CD14-positive monocyte (primary cell): ENCODE results near the gene SUSD1. TPM values are rescaled to one million over a fixed set of nuclear protein-coding genes. Genes with fewer than 3 reads are reported as not detected.

Experiments
- DNase-seq, 3 donors: peaks; one replicate each; pipeline ENCODE4 v3.0.0-alpha.2; 2011 to 2022
- H2AFZ ChIP-seq: 2 replicates; pipeline ENCODE4 v1.6.0; 2012; ENCODE audit warnings: mild to moderate bottlenecking, low read depth, low read length, inconsistent platforms; ENCODE audit not compliant: insufficient read depth, poor library complexity, severe bottlenecking
- H3K27ac ChIP-seq, 2 donors: 1 replicate in 1 of 2; 2 replicates in 1 of 2; pipeline ENCODE4 v1.5.1; 2012 to 2013; ENCODE audit warnings: low read length in 2 of 2, control low read depth in 1 of 2, inconsistent platforms in 1 of 2, low read depth in 1 of 2, mild to moderate bottlenecking in 1 of 2
- H3K27me3 ChIP-seq, 2 donors: one replicate each; pipeline versions ENCODE4 v1.6.0 to v1.6.1; 2011 to 2013; ENCODE audit warnings: low read length in 2 of 2; ENCODE audit not compliant: control insufficient read depth in 2 of 2, insufficient read depth in 2 of 2
- H3K36me3 ChIP-seq, 2 donors: replicated peaks in 1 of 2; 1 replicate in 1 of 2; 2 replicates in 1 of 2; pipeline versions ENCODE4 v1.5.1 to v1.6.1; 2012 to 2013; ENCODE audit warnings: low read length in 2 of 2, control low read depth in 1 of 2, inconsistent platforms in 1 of 2, mild to moderate bottlenecking in 1 of 2; ENCODE audit not compliant: insufficient read depth in 2 of 2, control insufficient read depth in 1 of 2
- H3K4me1 ChIP-seq, 2 donors: 1 replicate in 1 of 2; 2 replicates in 1 of 2; pipeline versions ENCODE4 v1.5.1 to v1.6.1; 2012 to 2013; ENCODE audit warnings: low read length in 2 of 2, control low read depth in 1 of 2, inconsistent platforms in 1 of 2, mild to moderate bottlenecking in 1 of 2, moderate library complexity in 1 of 2; ENCODE audit not compliant: insufficient read depth in 2 of 2, control insufficient read depth in 1 of 2
- H3K4me2 ChIP-seq: replicated peaks from 2 replicates; pipeline ENCODE3; 2012; ENCODE audit warnings: low read length, moderate library complexity, mild to moderate bottlenecking; ENCODE audit not compliant: poor library complexity, severe bottlenecking; ENCODE audit errors: extremely low read depth
- H3K4me3 ChIP-seq, 3 experiments: fragments of 200-600 bp in 1 of 3; sonication (generic) in 1 of 3; replicated peaks in 1 of 3; 1 replicate in 2 of 3; 2 replicates in 1 of 3; pipeline ENCODE4 v1.5.1; 2011 to 2013; ENCODE audit warnings: low read length in 3 of 3, mild to moderate bottlenecking in 3 of 3, control low read depth in 2 of 3, low read depth in 2 of 3, inconsistent platforms in 1 of 3, moderate library complexity in 1 of 3
- H3K79me2 ChIP-seq: 2 replicates; pipeline ENCODE4 v1.6.0; 2012; ENCODE audit warnings: mild to moderate bottlenecking, control low read depth, inconsistent platforms, low read length, moderate library complexity; ENCODE audit not compliant: insufficient read depth
- H3K9ac ChIP-seq: 2 replicates; pipeline ENCODE4 v1.6.0; 2017; ENCODE audit warnings: low read length, mild to moderate bottlenecking; ENCODE audit not compliant: insufficient read depth, poor library complexity, severe bottlenecking
- H3K9me3 ChIP-seq, 2 donors: replicated peaks in 1 of 2; 1 replicate in 1 of 2; 2 replicates in 1 of 2; pipeline versions ENCODE4 v1.5.1 to v1.6.1; 2012 to 2013; ENCODE audit warnings: low read length in 2 of 2, control low read depth in 1 of 2; ENCODE audit not compliant: control insufficient read depth in 1 of 2, insufficient read depth in 1 of 2
- H4K20me1 ChIP-seq: 2 replicates; pipeline ENCODE4 v1.6.0; 2012; ENCODE audit warnings: mild to moderate bottlenecking, low read length, control low read depth, moderate library complexity; ENCODE audit not compliant: insufficient read depth
- H3K27ac Mint-ChIP-seq, 7 donors: one replicate each; pipeline ENCODE4 v1.8.0; 2020; ENCODE audit warnings: mild to moderate bottlenecking in 7 of 7, mixed read lengths in 7 of 7, moderate library complexity in 6 of 7, inconsistent platforms in 2 of 7
- H3K27me3 Mint-ChIP-seq, 3 donors: one replicate each; pipeline ENCODE4 v1.8.0; 2021 to 2022; ENCODE audit warnings: low read depth in 3 of 3, mild to moderate bottlenecking in 3 of 3, mixed read lengths in 3 of 3, moderate library complexity in 3 of 3, inconsistent platforms in 1 of 3
- H3K36me3 Mint-ChIP-seq, 2 donors: one replicate each; pipeline ENCODE4 v1.8.0; 2020; ENCODE audit warnings: mixed read lengths in 2 of 2, inconsistent platforms in 1 of 2, mild to moderate bottlenecking in 1 of 2
- H3K4me1 Mint-ChIP-seq: one replicate; pipeline ENCODE4 v1.8.0; 2020; ENCODE audit warnings: mild to moderate bottlenecking, mixed read lengths
- H3K4me3 Mint-ChIP-seq, 2 donors: one replicate each; pipeline ENCODE4 v1.8.0; 2020; ENCODE audit warnings: mild to moderate bottlenecking in 2 of 2, mixed read lengths in 2 of 2, moderate library complexity in 1 of 2
- H3K9me3 Mint-ChIP-seq, 7 donors: one replicate each; pipeline ENCODE4 v1.8.0; 2020 to 2022; ENCODE audit warnings: mixed read lengths in 7 of 7, mild to moderate bottlenecking in 6 of 7, moderate library complexity in 6 of 7, inconsistent platforms in 2 of 7
- WGBS: methylation state at CpG from one replicate; pipeline ENCODE4 v1.1.5; 2013; ENCODE audit warnings: missing lambda C conversion rate; ENCODE audit not compliant: insufficient coverage; 5-methylcytosine and 5-hydroxymethylcytosine counted together
- intact Hi-C, 2 donors: fragments of 100-400 bp; cut with micrococcal nuclease; formaldehyde crosslinking; loops; one replicate each; pipeline versions ENCODE4 v1.15.0 to v1.15.1; 2023
- polyA plus RNA-seq, 3 donors: library from polyadenylated mRNA; depleted of rRNA in 1 of 3; unstranded in 2 of 3; stranded (reverse) in 1 of 3; fragments of 300-500 nt in 2 of 3; fragments of >200 nt in 1 of 3; fragmentation: Illumina TruSeq in 2 of 3; gene quantifications; 1 replicate in 2 of 3; 2 replicates in 1 of 3; pipeline ENCODE4 v1.2.3, GENCODE V29; 2012 to 2021
- TF ChIP-seq, protein P1 (sequence below): fragments of 200-600 bp; IDR thresholded peaks from one replicate; pipeline ENCODE4 v1.8.0; 2022; ENCODE audit warnings: antibody characterized with exemption, mild to moderate bottlenecking

Gene SUSD1
- polyA plus RNA-seq, 3 donors: 29.1 to 42.3 (median 30.9) TPM

DNA sequence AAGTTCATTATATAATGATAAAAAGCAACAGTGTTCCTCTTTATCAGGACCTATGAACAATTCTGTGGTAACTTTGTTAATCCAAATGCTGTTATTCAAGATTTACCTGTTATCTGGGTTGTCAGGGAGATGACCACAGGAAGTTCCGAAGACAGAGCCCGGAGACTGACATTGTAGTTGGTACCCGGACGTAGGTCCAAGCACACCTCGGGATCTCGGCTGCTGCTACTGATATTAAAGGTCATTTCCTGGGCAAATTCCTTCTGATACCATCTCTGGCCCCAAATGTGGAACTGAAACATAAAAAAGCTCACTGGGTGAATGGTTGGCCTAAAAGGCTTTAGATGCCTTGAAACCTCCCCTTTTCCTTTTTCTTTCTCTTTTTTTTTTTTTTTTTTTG lies 96.7 kb downstream of the SUSD1 start:
- peaks cover 62 to 84% of the 10 kb centered on the region in 2 donors for H3K36me3 ChIP-seq
- peak overlapping the region in 1 of 2 donors; percentile 6 for H3K27ac ChIP-seq
- Mint-ChIP-seq H3K27me3 (peaks cover 0 to 1% (median 0%) of the 10 kb centered on the region in 3 donors), H3K36me3 (peaks cover 55 to 86% of the 10 kb centered on the region in 2 donors), H3K4me1 (peaks cover 23% of the 10 kb centered on the region), H3K9me3 (peaks cover 0 to 3% (median 0%) of the 10 kb centered on the region in 7 donors), H3K27ac (peak overlapping the region in 3 of 7 donors; percentile 12 to 60 (median 58)), H3K4me3 (no peak overlapping the region)
- TF ChIP-seq, protein P1, sequence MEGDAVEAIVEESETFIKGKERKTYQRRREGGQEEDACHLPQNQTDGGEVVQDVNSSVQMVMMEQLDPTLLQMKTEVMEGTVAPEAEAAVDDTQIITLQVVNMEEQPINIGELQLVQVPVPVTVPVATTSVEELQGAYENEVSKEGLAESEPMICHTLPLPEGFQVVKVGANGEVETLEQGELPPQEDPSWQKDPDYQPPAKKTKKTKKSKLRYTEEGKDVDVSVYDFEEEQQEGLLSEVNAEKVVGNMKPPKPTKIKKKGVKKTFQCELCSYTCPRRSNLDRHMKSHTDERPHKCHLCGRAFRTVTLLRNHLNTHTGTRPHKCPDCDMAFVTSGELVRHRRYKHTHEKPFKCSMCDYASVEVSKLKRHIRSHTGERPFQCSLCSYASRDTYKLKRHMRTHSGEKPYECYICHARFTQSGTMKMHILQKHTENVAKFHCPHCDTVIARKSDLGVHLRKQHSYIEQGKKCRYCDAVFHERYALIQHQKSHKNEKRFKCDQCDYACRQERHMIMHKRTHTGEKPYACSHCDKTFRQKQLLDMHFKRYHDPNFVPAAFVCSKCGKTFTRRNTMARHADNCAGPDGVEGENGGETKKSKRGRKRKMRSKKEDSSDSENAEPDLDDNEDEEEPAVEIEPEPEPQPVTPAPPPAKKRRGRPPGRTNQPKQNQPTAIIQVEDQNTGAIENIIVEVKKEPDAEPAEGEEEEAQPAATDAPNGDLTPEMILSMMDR: no peak
- intact Hi-C loops: loop anchor here in 1 of 2 donors (5.0 to 10.0 kb wide), 2 partner anchors 181 to 484 kb away; partner anchors contain the start of genes PTGR1 and UGCG
- no peak overlapping the region for H2AFZ ChIP-seq
- no peak for DNase-seq
- H3K4me2 ChIP-seq: no peak overlapping the region
- no peaks in the 10 kb centered on the region for H3K9me3 ChIP-seq
- WGBS: 8% methylated on average over 2 of the region's 6 CpGs
- H4K20me1 ChIP-seq: peaks cover 11% of the 10 kb centered on the region
- no peaks in the 10 kb centered on the region for H3K79me2 ChIP-seq
- H3K4me1 ChIP-seq: peaks cover 0 to 3% of the 10 kb centered on the region in 2 donors
- H3K4me3 ChIP-seq: no peak overlapping the region
- no peaks in the 10 kb centered on the region for H3K27me3 ChIP-seq
- H3K9ac ChIP-seq: no peak overlapping the region

DNA sequence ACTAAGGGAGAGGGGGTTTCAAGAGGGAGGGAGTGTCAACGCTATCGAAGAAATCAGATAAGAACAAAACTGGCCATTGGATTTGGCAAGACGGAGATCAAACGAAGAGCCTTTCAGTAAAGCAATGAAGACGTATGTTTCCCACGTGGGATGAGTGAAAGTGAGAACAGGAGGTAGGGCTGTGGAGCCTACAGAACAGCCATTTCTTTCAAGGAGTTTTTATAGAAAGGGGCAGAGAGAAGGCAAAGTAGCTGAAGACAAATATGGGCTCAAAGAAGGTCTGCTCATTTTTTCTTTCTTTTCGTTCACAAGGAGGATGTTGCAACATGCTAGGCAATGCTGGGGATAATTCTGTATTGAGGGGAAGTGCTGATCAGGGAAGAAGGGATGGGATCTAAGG lies 98.3 kb downstream of the SUSD1 start:
- no peak overlapping the region for H2AFZ ChIP-seq
- peaks cover 56 to 77% of the 10 kb centered on the region in 2 donors for H3K36me3 ChIP-seq
- H3K9me3 Mint-ChIP-seq: no peaks in the 10 kb centered on the region
- 71% methylated on average over 7 of the region's 7 CpGs for WGBS
- H3K27ac ChIP-seq: peak overlapping the region in 1 of 2 donors; percentile 45
- peaks cover 0 to 3% of the 10 kb centered on the region in 2 donors for H3K4me1 ChIP-seq
- H3K4me3 Mint-ChIP-seq: no peak overlapping the region
- no peaks in the 10 kb centered on the region for H3K9me3 ChIP-seq
- H3K36me3 Mint-ChIP-seq: peaks cover 55 to 85% of the 10 kb centered on the region in 2 donors
- peaks cover 0 to 1% (median 0%) of the 10 kb centered on the region in 3 donors for H3K27me3 Mint-ChIP-seq
- no peaks in the 10 kb centered on the region for H3K79me2 ChIP-seq
- intact Hi-C loops: loop anchor here in 1 of 2 donors (5.0 to 10.0 kb wide), 2 partner anchors 180 to 482 kb away; partner anchors contain the start of genes PTGR1 and UGCG
- H4K20me1 ChIP-seq: peaks cover 11% of the 10 kb centered on the region
- no peaks in the 10 kb centered on the region for H3K27me3 ChIP-seq
- peaks cover 24% of the 10 kb centered on the region for H3K4me1 Mint-ChIP-seq
- peak overlapping the region in 6 of 7 donors; percentile 4 to 52 (median 30) for H3K27ac Mint-ChIP-seq
- H3K4me2 ChIP-seq: no peak overlapping the region
- no peak for DNase-seq
- no peak overlapping the region for H3K9ac ChIP-seq
- no peak overlapping the region for H3K4me3 ChIP-seq
- TF ChIP-seq, protein P1: no peak
